ENCODE results near the gene CYP27A1. TPM values are rescaled to one million over a fixed set of nuclear protein-coding genes. Genes with fewer than 3 reads are reported as not detected.

CYP27A1 gene
- total and polyA plus RNA-seq, 9 donors: 22.0 to 59.5 (median 34.4) TPM

- Histone ChIP-seq H3K4me1 (ENCODE audit: insufficient read depth) (peaks cover 5% of the 10 kb centered on the region), H3K36me3 (no peaks in the 10 kb centered on the region), H3K4me3 (no peak overlapping the region), H3K9me3 (no peaks in the 10 kb centered on the region), H3K27me3 (no peaks in the 10 kb centered on the region), H3K27ac (no peak overlapping the region)
- peak in 2 of 5 donors; percentile 22 to 27 for DNase-seq
- TF ChIP-seq EP300 (IDR thresholded peaks at IDR 0.05) (no peak), POLR2A (IDR thresholded peaks at IDR 0.05) (no peak), CTCF (IDR thresholded peaks at IDR 0.05) (no peak)
- WGBS, 3 donors: 77 to 80% (median 80%) methylated on average over 7 of the region's 7 CpGs
- intact Hi-C loops (cut with DNase I): no loop called here
Observed at GRCh38 chr2:218861645-218862318, 79.8 kb downstream of the CYP27A1 start.

GRCh38 chr2:218863021-218863520 lies 81.1 kb downstream of the CYP27A1 start:
- no peak overlapping the region for H3K27ac ChIP-seq
- H3K9me3 ChIP-seq: no peaks in the 10 kb centered on the region
- TF ChIP-seq EP300 (IDR thresholded peaks at IDR 0.05): no peak
- TF ChIP-seq CTCF (IDR thresholded peaks at IDR 0.05): no peak
- no peak for TF ChIP-seq POLR2A (IDR thresholded peaks at IDR 0.05)
- intact Hi-C loops (cut with DNase I): no loop called here
- 60 to 66% (median 61%) methylated on average over 3 of the region's 3 CpGs for WGBS, 3 donors
- DNase-seq: peak in 2 of 5 donors; percentile 6 to 12
- H3K4me3 ChIP-seq: no peak overlapping the region
- H3K4me1 ChIP-seq (ENCODE audit: insufficient read depth): peaks cover 11% of the 10 kb centered on the region
- H3K27me3 ChIP-seq: no peaks in the 10 kb centered on the region
- H3K36me3 ChIP-seq: no peaks in the 10 kb centered on the region

Small RNAs within 50 kb of the gene (microRNA-seq; reads per million reads assigned to microRNA genes)
- gene MIR9500: 0 reads per million in 3 donors

Other genes starting within 250 kb of the CYP27A1 start
- 10 to 100 TPM; 13.3 to 56.8 (median 21.3) TPM for gene USP37, start 213.8 kb upstream of the CYP27A1 start, total RNA-seq
- gene USP37, start 213.8 kb upstream of the CYP27A1 start, polyA plus RNA-seq: 1 to 10 TPM; 4.2 to 6.1 TPM
- gene CNOT9, start 213.3 kb upstream of the CYP27A1 start, total RNA-seq: 10 to 100 TPM; 28.3 to 53.9 (median 33.2) TPM
- 10 to 100 TPM; 16.2 to 34.3 TPM for gene CNOT9, start 213.3 kb upstream of the CYP27A1 start, polyA plus RNA-seq
- gene PLCD4, start 174.2 kb upstream of the CYP27A1 start, total RNA-seq: 1 to 10 TPM in 3 of 7 donors, under 1 TPM in 4; 0.24 to 1.5 (median 0.91) TPM
- gene PLCD4, start 174.2 kb upstream of the CYP27A1 start, polyA plus RNA-seq: under 1 TPM; 0.21 to 0.88 TPM
- 10 to 100 TPM; 10.9 to 33.9 (median 24.0) TPM for gene ZNF142, start 122.5 kb upstream of the CYP27A1 start, total RNA-seq
- gene ZNF142, start 122.5 kb upstream of the CYP27A1 start, polyA plus RNA-seq: 1 to 10 TPM; 7.0 to 8.2 TPM
- gene BCS1L, start 122.5 kb upstream of the CYP27A1 start, total RNA-seq: 10 to 100 TPM; 14.7 to 45.2 (median 35.0) TPM
- gene BCS1L, start 122.5 kb upstream of the CYP27A1 start, polyA plus RNA-seq: 10 to 100 TPM; 31.5 to 34.4 TPM
- gene RNF25, start 110.1 kb upstream of the CYP27A1 start, total RNA-seq: 10 to 100 TPM; 11.7 to 38.6 (median 25.7) TPM
- 10 to 100 TPM; 26.5 to 45.9 TPM for gene RNF25, start 110.1 kb upstream of the CYP27A1 start, polyA plus RNA-seq
- gene STK36, start 110.1 kb upstream of the CYP27A1 start, total RNA-seq: 10 to 100 TPM; 26.8 to 93.2 (median 39.1) TPM
- 10 to 100 TPM; 28.7 to 38.5 TPM for gene STK36, start 110.1 kb upstream of the CYP27A1 start, polyA plus RNA-seq
- gene TTLL4, start 71.3 kb upstream of the CYP27A1 start, total RNA-seq: 10 to 100 TPM; 12.4 to 19.6 (median 17.6) TPM
- gene TTLL4, start 71.3 kb upstream of the CYP27A1 start, polyA plus RNA-seq: 10 to 100 TPM in 1 of 2 donors, 1 to 10 TPM in 1; 6.9 to 17.2 TPM
- gene PRKAG3, start 49.7 kb downstream of the CYP27A1 start, total RNA-seq: under 1 TPM in 2 of 7 donors, not detected in 5; 0.11 to 0.32 TPM
- not detected for gene PRKAG3, start 49.7 kb downstream of the CYP27A1 start, polyA plus RNA-seq
- 1 to 10 TPM; 1.1 to 4.5 (median 2.0) TPM for gene WNT6, start 77.7 kb downstream of the CYP27A1 start, total RNA-seq
- gene WNT6, start 77.7 kb downstream of the CYP27A1 start, polyA plus RNA-seq: 1 to 10 TPM in 1 of 2 donors, under 1 TPM in 1; 0.13 to 2.9 TPM
- 10 to 100 TPM in 1 of 7 donors, 1 to 10 TPM in 1, under 1 TPM in 1, not detected in 4; 0.27 to 12.4 (median 1.6) TPM for gene WNT10A, start 98.7 kb downstream of the CYP27A1 start, total RNA-seq
- under 1 TPM; 0.04 to 0.13 TPM for gene WNT10A, start 98.7 kb downstream of the CYP27A1 start, polyA plus RNA-seq
- not detected for gene CDK5R2, start 177.5 kb downstream of the CYP27A1 start, total RNA-seq
- gene CDK5R2, start 177.5 kb downstream of the CYP27A1 start, polyA plus RNA-seq: not detected
- under 1 TPM in 2 of 7 donors, not detected in 5; 0.11 to 0.13 TPM for gene FEV, start 203.0 kb downstream of the CYP27A1 start, total RNA-seq
- gene FEV, start 203.0 kb downstream of the CYP27A1 start, polyA plus RNA-seq: not detected
- not detected for gene CRYBA2, start 211.3 kb downstream of the CYP27A1 start, total RNA-seq
- gene CRYBA2, start 211.3 kb downstream of the CYP27A1 start, polyA plus RNA-seq: not detected